Hepatocyte (in vitro differentiated cells): ENCODE data around the gene CMTM7. TPM values are rescaled to one million over a fixed set of nuclear protein-coding genes. Genes with fewer than 3 reads are reported as not detected.
A peak's percentile ranks its signal among the peaks of the same experiment; 100 is the strongest.

Experiments used
- DNase-seq: peaks from one replicate; pipeline ENCODE4 v3.0.0-alpha.2; 2016; ENCODE audit warnings: low spot score
- H2AFZ ChIP-seq: fragments of 200-600 bp; sonication (generic); 2 replicates; pipeline ENCODE4 v1.6.0; 2016; ENCODE audit warnings: antibody characterized with exemption, mild to moderate bottlenecking
- H3K27ac ChIP-seq: fragments of 200-600 bp; sonication (generic); 2 replicates; pipeline ENCODE4 v1.5.1; 2016; ENCODE audit warnings: mild to moderate bottlenecking
- H3K27me3 ChIP-seq: fragments of 200-600 bp; sonication (generic); 2 replicates; pipeline ENCODE4 v1.6.1; 2016
- H3K36me3 ChIP-seq: fragments of 200-600 bp; sonication (generic); replicated peaks from 2 replicates; pipeline ENCODE4 v1.5.1; 2016; ENCODE audit warnings: low read depth; ENCODE audit not compliant: insufficient read depth
- H3K4me1 ChIP-seq: fragments of 200-600 bp; sonication (generic); 2 replicates; pipeline ENCODE4 v1.5.1; 2016; ENCODE audit warnings: mild to moderate bottlenecking, moderate library complexity; ENCODE audit not compliant: insufficient read depth
- H3K4me2 ChIP-seq: fragments of 200-600 bp; sonication (generic); 2 replicates; pipeline ENCODE4 v1.6.0; 2016
- H3K4me3 ChIP-seq: fragments of 200-600 bp; sonication (generic); 2 replicates; pipeline ENCODE4 v1.5.1; 2016; ENCODE audit warnings: mild to moderate bottlenecking
- H3K79me2 ChIP-seq: fragments of 200-600 bp; sonication (generic); 2 replicates; pipeline ENCODE4 v1.6.0; 2017; ENCODE audit warnings: mild to moderate bottlenecking
- H3K9me2 ChIP-seq: fragments of 200-600 bp; sonication (generic); replicated peaks from 2 replicates; pipeline ENCODE4 v1.6.0; 2017; ENCODE audit warnings: mild to moderate bottlenecking; ENCODE audit not compliant: insufficient read depth
- H3K9me3 ChIP-seq: fragments of 200-600 bp; sonication (generic); 2 replicates; pipeline ENCODE4 v1.5.1; 2016; ENCODE audit warnings: low read depth, mild to moderate bottlenecking
- H4K20me1 ChIP-seq: fragments of 200-600 bp; sonication (generic); 2 replicates; pipeline ENCODE4 v1.6.0; 2016; ENCODE audit warnings: mild to moderate bottlenecking; ENCODE audit not compliant: insufficient read depth, poor library complexity, severe bottlenecking
- EZH2 ChIP-seq: fragments of 200-600 bp; sonication (generic); IDR thresholded peaks from 2 replicates; pipeline ENCODE4 v1.6.1; 2016; ENCODE audit warnings: antibody characterized with exemption, mild to moderate bottlenecking, borderline replicate concordance
- EZH2phosphoT487 ChIP-seq: fragments of 200-600 bp; sonication (generic); IDR thresholded peaks from one replicate; pipeline ENCODE4 v1.6.1; 2018; ENCODE audit warnings: antibody characterized with exemption, mild to moderate bottlenecking, low read depth, moderate library complexity; ENCODE audit not compliant: unreplicated experiment, severe bottlenecking
- WGBS: methylation state at CpG from one replicate; pipeline ENCODE4 v1.1.6; 2016; ENCODE audit warnings: low lambda C conversion rate; ENCODE audit errors: missing lambda C conversion rate; 5-methylcytosine and 5-hydroxymethylcytosine counted together
- polyA plus RNA-seq: library from polyadenylated mRNA; unstranded; fragments of >200 nt; fragmentation: Nextera tagmentation; extraction: Ambion mirVana; gene quantifications from 2 replicates; pipeline ENCODE4 v1.2.1, GENCODE V29; 2016
- total RNA-seq: library from RNA; depleted of rRNA; stranded (reverse); fragments of >200 nt; gene quantifications from 2 replicates; pipeline ENCODE4 v1.2.3, GENCODE V29; 2014
- TF ChIP-seq, protein P1 (sequence below): fragments of 200-600 bp; sonication (generic); IDR thresholded peaks from 2 replicates; pipeline ENCODE4 v1.5.1; 2016; ENCODE audit warnings: antibody characterized with exemption, mild to moderate bottlenecking; ENCODE audit not compliant: poor library complexity

Gene CMTM7
- total and polyA plus RNA-seq, 2 experiments from 2014 or later = 6.1 to 63.0 TPM

DNA sequence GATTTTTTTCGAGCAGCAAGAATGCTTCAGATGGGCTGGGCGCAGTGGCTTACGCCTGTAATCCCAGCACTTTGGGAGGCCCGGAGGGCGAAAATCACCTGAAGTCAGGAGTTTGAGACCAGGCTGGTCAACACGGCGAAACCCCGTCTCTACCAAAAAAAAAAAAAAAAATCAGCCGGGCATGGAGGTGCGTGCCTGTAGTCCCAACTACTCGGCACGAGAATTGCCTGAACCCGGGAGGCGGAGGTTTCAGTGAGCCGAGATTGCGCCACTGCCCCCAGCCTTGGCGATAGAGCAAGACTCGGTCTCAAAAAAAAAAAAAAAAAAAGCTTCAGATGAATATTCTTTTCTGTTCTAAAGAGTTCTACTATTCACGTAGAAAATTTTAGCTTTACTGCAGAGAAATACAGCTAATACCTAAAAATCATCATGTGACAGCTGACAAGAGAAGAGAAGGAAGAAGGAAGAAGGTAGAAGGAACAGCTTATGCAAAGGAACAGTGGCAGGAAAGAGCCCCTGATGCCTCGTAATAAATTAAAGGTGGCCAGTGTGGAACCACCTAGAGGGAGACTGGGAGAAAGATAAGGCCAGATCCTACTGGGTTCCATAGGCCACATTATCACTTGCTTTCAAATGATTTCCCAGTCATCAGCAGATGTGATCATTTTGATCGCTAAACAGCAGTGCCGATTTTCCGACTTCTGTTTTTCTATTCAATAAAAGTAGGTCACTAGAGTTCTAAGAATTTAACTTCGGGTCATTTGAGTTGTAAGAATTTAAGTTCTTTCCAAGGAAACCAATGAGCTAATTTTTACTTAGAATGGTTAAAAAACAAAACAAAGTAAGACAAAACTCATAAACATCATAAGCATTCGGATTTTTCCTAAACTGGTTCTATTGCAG lies 109.5 kb downstream of the CMTM7 start:
- 61% methylated on average over 25 of the region's 25 CpGs for WGBS
- Histone ChIP-seq H3K79me2 (peaks cover 53% of the 10 kb centered on the region), H3K9me2 (no peaks in the 10 kb centered on the region), H3K27ac (peak overlapping the region; percentile 97), H2AFZ (no peak overlapping the region), H3K4me3 (peak overlapping the region; percentile 63), H3K9me3 (no peaks in the 10 kb centered on the region), H3K36me3 (no peaks in the 10 kb centered on the region), H3K4me2 (peak overlapping the region; percentile 77), H3K27me3 (no peaks in the 10 kb centered on the region), H3K4me1 (peaks cover 9% of the 10 kb centered on the region), H4K20me1 (no peaks in the 10 kb centered on the region)
- no peak for DNase-seq
- TF ChIP-seq EZH2 = no peak
- no peak for TF ChIP-seq EZH2phosphoT487
- TF ChIP-seq, protein P1, sequence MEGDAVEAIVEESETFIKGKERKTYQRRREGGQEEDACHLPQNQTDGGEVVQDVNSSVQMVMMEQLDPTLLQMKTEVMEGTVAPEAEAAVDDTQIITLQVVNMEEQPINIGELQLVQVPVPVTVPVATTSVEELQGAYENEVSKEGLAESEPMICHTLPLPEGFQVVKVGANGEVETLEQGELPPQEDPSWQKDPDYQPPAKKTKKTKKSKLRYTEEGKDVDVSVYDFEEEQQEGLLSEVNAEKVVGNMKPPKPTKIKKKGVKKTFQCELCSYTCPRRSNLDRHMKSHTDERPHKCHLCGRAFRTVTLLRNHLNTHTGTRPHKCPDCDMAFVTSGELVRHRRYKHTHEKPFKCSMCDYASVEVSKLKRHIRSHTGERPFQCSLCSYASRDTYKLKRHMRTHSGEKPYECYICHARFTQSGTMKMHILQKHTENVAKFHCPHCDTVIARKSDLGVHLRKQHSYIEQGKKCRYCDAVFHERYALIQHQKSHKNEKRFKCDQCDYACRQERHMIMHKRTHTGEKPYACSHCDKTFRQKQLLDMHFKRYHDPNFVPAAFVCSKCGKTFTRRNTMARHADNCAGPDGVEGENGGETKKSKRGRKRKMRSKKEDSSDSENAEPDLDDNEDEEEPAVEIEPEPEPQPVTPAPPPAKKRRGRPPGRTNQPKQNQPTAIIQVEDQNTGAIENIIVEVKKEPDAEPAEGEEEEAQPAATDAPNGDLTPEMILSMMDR = no peak

DNA sequence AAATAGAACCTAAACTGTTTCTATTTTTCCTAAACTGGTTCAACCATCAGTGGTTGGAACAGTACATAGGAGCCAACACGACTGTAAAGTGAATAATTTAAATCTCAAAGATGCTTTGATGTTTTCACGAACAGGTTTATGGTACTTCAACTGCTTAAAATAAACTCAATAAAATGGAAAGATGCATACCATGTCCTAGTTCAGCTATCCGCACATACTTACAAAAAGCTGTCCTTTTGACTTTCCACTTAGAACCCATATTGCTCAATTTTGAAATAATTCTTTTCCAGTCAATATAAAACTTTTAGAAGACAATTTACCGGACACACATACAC lies 110.1 kb downstream of the CMTM7 start:
- peak overlapping the region; percentile 63 for H3K4me3 ChIP-seq
- H3K9me3 ChIP-seq = no peaks in the 10 kb centered on the region
- H3K4me2 ChIP-seq = peak overlapping the region; percentile 77
- H3K79me2 ChIP-seq = peaks cover 47% of the 10 kb centered on the region
- no peaks in the 10 kb centered on the region for H3K9me2 ChIP-seq
- peak overlapping the region; percentile 97 for H3K27ac ChIP-seq
- H3K27me3 ChIP-seq = no peaks in the 10 kb centered on the region
- H3K36me3 ChIP-seq = no peaks in the 10 kb centered on the region
- 0% methylated on average over 4 of the region's 4 CpGs for WGBS
- DNase-seq = no peak
- H2AFZ ChIP-seq = peak overlapping the region; percentile 51
- peaks cover 9% of the 10 kb centered on the region for H3K4me1 ChIP-seq
- no peaks in the 10 kb centered on the region for H4K20me1 ChIP-seq
- TF ChIP-seq EZH2 = no peak
- no peak for TF ChIP-seq EZH2phosphoT487
- TF ChIP-seq, protein P1 = no peak

DNA sequence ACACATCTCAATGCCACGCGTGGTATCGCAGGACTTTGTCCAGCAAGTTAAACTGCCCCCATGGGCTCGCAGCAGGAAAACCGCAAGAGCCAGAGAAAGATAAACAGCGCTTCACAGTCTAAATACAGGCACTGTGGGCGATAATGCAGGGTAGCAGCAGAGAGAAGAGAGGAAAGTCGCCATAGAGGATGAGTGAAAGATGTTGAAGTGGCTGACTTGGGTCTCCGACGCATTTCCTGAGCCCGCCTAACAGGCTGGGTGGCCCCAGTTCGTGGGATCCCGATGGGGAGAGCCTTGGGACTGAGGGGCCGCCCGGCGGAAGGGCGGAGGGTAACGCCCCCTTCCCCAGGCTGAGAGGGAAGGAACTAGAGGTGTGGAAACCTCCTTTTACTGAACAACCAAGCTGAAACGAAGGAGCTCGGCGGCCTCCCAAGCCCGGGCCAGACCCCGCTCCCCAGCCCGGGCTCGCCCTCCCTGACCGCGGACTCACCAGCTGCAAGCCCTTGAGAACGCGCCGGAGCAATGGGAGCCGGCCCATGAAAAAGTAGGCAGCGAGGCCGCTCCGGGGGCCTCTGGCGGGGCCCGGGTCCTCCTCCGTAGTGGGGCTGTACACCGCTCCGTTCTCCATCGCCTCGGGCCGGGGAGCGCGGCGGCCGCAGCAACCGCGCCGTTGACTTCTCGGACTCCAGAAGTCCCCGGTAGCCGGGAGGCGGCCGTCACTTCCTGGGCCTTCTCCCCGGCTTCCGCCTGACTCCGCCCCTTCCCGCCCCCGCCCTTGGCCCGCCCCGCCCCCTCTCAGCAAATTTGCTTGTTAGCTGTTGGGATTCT lies 110.7 kb downstream of the CMTM7 start, which contains the start of gene CMTM6:
Gene CMTM6 (minus strand): TSS at position 735 of the 828 bp plus-strand sequence. CDS start 107 bp downstream, at position 628.
- H3K4me1 ChIP-seq = peaks cover 9% of the 10 kb centered on the region
- peak within 1 kb of the TSS; percentile 63 for H3K4me3 ChIP-seq
- WGBS = under 1% methylated on average over 35 of the region's 61 CpGs
- H3K9me2 ChIP-seq = no peaks in the 10 kb centered on the region
- no peaks in the 10 kb centered on the region for H3K27me3 ChIP-seq
- H2AFZ ChIP-seq = peak within 1 kb of the TSS; percentile 51
- H3K4me2 ChIP-seq = peak within 1 kb of the TSS; percentile 77
- DNase-seq = peak; percentile 92
- TF ChIP-seq, protein P1 = no peak
- TF ChIP-seq EZH2 (no peak), EZH2phosphoT487 (no peak)
- H3K27ac ChIP-seq = peak within 1 kb of the TSS; percentile 97
- H3K36me3 ChIP-seq = no peaks in the 10 kb centered on the region
- H3K79me2 ChIP-seq = peaks cover 43% of the 10 kb centered on the region
- H3K9me3 ChIP-seq = no peaks in the 10 kb centered on the region
- H4K20me1 ChIP-seq = no peaks in the 10 kb centered on the region
